CD4-positive, alpha-beta T cell treated with Interleukin-21 for 1 hour (primary cell): ENCODE data around the gene TBC1D10B.

Experiments
- DNase-seq: peaks from one replicate; pipeline ENCODE4 v3.0.0-alpha.2; 2020

The TBC1D10B gene, protein sequence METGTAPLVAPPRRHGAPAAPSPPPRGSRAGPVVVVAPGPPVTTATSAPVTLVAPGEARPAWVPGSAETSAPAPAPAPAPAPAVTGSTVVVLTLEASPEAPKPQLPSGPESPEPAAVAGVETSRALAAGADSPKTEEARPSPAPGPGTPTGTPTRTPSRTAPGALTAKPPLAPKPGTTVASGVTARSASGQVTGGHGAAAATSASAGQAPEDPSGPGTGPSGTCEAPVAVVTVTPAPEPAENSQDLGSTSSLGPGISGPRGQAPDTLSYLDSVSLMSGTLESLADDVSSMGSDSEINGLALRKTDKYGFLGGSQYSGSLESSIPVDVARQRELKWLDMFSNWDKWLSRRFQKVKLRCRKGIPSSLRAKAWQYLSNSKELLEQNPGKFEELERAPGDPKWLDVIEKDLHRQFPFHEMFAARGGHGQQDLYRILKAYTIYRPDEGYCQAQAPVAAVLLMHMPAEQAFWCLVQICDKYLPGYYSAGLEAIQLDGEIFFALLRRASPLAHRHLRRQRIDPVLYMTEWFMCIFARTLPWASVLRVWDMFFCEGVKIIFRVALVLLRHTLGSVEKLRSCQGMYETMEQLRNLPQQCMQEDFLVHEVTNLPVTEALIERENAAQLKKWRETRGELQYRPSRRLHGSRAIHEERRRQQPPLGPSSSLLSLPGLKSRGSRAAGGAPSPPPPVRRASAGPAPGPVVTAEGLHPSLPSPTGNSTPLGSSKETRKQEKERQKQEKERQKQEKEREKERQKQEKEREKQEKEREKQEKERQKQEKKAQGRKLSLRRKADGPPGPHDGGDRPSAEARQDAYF

DNA sequence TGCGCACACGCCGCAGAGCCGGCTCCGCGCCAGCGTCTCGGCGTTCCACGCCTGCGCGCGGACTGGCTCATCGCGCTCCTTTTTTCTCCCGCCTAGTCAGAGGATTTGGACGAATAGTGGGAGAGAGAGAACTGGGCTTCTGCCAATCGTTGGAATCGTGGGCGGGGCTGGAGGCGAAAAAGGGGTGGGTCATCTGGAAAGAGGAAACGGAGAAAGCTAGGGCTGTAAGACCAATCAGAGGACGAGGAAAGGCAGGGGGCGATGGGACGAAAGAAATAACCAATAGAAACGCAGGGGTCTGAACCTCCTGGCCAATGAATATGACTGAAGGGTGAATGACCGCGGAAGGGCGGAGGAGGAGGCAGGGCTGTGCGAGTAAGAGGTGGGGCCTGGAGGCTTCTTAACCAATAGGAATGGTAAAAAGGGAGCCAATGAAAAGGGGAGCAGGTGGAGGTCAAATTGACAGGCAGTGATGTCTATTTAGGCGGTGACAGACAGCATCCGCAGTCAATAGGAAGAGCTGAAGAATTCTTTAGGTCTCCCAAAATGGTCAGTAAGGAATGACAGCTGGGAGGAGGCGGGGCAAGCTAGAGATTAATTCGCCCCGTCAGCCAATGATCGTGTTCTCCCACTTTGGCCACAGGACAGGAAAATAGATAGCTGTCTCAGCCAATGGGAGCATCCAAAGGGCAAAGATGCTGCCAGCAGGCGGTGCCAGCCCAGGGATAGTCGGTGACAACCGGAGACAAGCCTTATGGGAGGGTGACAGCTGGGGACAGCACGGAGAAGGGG is at the start of gene TBC1D10B:
TSS of gene TBC1D10B (minus strand) at position 39 of the 792 bp plus-strand sequence. CDS start 311 bp downstream, outside the sequence.
- peak; percentile 100 for DNase-seq

DNA sequence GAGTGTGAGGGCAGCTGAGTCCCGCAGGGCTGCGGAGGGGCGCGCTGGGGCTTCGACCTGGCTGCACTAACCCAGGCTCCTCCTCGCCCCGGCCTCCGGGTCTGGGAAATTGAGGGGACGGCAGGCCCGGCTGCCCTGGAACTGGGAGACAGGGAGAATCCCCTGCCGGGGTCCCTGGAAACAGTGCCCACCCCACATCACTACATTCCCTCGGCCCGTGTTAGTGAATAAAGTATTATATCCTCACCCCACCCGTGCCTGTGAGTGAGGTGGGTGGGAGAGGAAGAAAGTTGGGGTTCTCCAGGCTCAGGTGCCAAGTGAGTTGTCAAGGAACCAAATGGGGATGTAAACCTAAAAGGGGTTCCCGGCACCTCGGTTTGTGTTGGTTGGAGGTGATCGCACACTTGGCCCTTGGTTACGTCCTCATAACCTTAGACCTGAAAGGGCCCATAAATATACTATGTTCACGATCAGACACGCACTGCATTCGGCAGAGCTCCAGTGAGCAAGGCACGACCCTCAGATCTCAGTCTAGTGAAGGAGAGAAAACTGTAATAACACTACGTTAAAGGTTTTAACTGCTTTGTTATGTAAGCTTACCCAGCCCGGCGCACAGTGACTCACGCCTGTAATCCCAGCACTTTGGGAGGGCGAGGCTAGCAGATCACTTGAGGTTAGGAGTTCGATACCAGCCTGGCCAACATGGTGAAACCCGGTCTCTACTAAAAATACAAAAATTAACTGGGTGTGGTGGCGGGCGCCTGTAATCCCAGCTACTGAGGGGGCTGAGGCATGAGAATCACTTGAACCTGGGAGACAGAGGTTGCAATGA is 48.3 kb upstream of the TBC1D10B start:
- no peak for DNase-seq

DNA sequence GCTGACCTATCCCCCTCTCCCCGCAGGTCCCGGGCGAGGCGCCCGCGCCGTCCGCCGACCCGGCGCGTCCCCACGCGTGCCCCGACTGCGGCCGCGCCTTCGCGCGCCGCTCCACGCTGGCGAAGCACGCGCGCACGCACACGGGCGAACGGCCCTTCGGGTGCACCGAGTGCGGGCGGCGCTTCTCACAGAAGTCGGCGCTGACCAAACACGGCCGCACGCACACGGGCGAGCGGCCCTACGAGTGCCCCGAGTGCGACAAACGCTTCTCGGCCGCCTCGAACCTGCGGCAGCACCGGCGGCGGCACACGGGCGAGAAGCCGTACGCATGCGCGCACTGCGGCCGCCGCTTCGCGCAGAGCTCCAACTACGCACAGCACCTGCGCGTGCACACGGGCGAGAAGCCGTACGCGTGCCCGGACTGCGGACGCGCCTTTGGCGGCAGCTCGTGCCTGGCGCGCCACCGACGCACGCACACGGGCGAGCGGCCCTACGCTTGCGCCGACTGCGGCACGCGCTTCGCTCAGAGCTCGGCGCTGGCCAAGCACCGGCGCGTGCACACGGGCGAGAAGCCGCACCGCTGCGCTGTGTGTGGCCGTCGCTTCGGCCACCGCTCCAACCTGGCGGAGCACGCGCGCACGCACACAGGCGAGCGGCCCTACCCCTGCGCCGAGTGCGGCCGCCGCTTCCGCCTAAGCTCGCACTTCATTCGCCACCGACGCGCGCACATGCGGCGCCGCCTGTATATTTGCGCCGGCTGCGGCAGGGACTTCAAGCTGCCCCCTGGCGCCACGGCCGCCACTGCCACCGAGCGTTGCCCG is 47.4 kb upstream of the TBC1D10B start:
- DNase-seq = peak; percentile 91

DNA sequence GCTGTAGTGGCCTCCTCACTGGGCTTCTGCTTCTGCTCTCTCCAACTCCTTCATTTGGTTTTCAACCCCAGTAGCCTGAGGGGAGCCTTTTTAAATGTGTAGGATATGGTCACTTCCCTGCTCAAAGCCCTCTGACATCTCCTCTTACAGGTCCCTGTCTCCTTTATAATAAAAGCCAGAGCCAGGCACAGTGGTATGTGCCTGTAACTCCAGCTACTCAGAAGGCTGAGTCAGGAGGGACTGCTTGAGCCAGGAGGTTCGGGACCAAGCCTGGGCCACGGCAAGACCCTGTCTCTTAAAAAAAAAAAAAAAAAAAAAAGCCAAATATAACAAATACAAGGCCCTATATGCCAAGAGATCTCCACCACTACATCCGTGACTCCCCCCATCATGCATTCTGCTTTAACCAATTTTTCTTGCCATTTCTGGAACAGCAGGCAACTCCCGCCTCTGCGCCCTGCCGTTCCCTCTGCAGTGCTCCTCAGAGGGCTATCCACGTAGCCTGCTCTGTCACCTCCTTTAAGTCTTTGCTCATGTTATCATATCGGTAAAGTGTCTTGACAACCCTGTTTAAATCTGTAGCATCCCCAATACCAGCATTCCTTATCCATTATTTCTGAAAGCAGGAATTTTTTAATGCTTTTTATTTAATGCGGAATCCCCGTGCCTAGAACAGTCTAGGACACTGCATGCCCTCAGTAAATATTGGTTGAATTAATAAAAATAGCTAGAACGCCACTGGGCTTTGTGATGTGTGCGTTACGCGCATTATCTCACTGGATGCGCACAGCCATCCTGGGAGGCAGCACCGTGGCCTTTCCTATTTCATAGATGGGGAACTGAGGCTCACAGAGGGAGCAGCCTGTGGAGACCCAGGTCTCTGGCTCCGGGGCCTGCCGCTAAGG is 46.6 kb upstream of the TBC1D10B start:
- no peak for DNase-seq

DNA sequence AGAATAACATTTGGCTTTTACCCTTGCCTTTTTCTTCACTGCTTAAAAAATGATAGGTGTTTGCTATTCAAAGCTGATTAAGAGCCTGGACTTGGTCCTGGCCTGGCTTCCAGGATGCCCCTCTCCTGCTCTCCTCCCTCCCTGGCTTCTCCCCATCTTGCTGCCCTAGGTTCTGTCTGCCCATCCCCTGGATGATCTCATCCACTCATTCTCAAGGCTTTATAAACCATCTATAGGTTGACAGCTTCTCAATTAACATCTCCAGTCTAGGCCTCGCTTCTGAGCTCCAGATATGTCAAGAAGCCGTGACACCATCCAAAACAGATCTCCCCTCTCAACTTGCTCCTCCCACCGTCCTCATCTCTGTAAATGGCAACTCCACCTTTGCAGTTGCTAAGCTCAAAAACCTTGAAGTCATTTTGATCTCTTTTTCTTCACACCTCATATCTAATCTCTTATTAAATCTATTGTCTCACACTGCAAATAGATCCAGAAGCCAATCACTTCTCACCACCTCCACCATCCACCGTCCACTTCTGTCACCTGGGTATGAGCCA is 45.8 kb upstream of the TBC1D10B start:
- DNase-seq = no peak

DNA sequence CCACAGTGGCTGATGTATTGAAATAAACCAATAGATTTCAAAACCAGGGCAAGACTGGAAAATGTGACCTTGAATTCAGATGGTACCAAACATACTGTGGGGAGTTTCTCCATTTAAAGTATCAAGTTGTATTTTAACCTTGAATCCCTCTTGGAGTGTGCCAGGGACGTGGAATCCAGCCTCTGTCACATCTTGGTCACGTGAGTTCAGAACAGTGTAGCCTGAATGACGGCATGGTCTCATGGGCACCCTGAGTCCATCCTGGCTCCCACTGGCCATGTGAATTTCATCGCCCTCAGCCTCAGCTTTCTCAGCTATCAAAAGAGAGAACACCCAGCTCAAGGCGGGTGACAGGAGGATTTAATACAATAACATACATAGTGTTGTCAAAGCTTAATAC is 43.9 kb upstream of the TBC1D10B start:
- no peak for DNase-seq

DNA sequence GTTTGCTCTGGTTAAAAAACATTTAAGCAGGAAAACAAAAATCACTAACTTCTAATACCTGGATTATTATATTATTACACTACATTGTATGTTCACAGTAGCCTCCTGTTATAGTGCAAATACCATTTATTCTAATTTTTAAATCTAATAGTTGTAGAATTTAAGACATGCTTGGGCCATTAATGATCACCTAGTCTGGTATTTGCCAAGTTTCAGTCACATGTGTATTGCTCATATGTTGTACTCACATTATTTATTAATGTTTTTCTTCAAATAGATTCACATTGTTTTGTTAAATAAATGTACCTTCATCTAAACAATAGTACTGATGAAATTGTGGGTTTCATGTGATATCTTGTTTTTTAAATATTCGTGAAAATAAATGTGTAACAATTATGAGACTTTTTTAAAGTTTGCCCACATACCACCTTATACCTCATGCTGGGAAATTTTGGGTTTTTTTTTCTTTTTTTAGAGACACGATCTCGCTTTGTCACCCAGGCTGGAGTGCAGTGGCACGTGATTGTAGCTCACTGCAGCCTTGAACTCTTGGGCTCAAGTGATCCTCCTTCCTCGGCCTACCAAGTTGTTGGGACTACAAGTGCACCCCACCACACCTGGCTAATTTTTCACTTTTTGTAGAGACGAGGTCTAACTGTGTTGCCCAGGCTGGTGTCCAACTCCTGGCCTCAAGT is 43.0 kb upstream of the TBC1D10B start:
- no peak for DNase-seq

DNA sequence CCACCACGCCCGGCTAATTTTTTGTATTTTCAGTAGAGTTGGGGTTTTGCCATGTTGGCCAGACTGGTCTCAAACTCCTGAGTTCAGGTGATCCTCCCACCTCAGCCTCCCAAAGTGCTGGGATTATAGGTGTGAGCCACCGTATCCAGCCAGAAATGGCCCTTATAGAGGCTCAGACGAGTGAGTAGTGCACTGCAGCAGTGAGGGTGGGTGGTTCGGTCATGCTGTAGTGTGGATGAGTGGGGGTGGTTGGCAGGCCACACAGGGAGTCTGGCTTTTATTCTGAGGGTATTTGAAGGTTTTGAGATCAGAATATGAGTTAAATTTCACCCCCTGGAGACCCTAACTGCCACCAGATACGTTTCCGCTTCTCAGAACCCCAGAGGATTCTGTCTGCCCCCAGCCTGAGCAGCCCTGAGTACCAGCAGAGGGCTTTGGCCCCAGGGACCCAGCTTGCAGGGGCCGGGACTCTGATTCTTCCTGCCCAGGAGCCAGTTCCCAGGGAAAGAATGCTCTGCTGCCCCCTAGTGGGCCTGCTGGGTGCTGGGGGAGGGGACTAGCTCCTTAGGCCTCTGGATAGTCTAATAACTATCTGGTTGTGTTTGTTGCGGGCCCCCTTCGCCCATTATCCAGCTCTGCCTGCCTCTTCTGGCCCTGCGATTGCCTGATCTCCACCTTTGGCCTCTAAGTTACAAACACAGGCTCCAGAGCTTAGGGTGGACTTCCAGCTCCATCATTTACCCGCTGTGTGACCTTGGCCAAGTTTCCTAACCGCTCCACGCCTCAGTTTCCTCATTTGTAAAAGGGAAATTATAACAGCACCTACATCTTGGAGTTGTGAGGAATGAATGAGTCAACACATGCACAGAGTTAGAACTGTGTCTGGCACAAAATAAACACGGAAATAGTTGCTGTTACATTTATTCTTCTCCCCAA is 39.1 kb upstream of the TBC1D10B start:
- peak; percentile 93 for DNase-seq

DNA sequence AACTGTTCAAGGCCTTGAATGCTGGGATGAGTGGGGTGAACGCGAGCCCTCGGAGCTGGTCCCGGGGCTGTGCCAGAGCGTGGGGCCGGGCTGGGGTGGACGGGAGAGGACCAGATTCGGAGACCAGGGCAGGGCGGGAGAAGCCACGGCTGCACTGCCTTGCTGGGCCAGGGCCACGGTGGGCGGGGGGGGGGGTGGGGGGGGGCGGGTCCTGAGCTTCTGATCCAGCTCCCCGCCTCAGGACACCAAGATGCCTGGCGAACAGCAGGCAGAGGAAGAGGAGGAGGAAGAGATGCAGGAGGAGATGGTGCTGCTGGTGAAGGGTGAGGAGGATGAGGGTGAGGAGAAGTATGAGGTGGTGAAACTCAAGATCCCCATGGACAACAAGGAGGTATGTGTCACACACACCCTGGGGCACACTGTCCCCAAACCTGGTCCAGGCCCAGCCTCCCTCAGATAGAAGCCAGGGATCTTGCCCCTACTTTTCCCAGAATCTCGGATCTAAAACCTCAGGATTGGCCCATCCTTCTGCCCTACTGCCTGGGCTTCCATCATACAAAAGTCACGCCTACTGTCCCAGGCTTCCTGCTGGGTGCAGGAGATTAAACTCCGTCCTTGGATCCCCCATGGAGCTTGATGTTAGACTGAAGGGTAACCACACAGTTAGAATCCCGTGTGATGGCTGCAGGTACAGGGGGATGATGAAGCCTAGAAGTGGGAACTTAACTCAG is 37.7 kb upstream of the TBC1D10B start:
- DNase-seq = no peak

DNA sequence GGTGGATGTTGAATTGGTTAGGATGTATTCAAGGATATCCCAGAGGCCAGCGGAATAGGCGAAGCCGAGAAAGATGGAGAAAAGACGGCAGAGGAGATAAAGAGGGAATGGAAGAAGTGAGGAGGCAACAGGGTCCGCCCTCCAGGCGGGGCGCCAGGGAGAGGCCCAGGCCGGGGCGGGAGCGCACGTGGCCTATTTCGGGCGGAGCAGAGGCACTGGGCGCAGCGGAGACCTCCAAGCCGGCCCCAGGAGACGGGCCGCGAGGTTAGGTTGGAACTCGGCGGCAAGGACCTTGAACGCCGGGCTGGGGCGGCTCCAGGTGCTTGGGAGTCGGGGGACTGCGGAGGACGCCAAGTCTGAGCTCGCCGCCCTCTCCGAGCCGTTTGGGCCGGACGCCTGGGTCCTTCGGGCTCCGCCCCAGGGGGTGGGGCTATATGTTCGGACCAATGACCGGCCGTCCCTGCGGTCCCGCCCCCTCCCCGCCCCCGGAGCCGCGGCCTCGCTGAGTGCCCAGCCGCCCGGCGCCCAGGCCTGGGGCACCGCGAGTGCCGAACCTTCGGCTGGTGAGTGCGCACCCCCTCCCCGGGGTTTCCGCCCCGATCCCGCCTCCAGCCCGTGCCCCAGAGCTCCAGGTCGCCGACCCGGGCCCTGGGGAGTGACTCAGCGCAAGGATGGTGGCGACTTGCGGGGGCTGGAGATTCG is 37.0 kb upstream of the TBC1D10B start, which contains the start of gene ZNF771:
TSS of gene ZNF771 (plus strand) at position 505 of the 702 bp plus-strand sequence. CDS start 448 bp downstream, outside the sequence.
- DNase-seq = peak; percentile 91

DNA sequence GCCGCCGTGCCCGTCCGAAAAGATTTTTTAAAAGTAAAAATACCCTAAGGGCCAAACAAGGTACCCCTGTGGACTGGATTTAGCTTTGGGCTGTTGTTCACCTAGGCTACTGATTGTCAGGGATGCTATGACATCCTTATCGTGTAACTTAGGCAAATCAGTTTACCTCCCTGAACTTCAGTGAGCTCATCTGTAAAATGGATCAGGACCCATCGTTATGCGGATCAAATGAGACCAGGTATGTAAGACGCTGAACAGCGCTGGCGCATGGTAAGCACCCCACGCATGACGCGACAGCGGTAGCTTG is 36.5 kb upstream of the TBC1D10B start:
- DNase-seq = no peak

DNA sequence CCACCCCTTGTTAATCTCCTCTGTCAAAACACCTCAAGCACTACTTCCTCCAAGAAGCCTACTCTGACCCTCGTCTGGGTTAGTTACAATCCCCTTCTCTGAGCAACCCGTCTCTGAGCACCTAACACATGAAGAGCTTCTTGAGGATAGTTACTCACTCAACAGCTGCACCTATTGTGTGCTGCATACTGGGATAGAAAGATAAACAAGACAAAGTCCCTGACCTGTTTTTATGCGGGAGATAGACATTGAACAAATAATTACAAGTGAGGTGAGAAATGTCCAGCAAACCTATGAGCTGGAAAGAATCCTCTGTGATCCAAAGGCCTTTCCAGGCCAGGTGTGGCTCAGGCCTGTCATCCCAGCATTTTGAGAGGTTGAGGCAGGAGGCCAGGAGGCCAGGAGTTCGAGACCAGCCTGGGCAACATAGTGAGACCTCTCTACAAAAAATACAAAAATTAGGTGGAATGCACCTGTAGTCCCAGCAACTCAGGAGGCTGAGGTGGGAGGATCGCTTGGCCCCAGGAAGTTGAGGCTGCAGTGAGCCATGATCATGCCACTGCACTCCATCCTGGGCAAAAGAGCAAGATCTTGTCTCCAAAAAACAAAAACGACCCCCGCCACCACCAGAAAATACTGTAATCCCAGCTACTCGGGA is 31.6 kb upstream of the TBC1D10B start:
- no peak for DNase-seq

DNA sequence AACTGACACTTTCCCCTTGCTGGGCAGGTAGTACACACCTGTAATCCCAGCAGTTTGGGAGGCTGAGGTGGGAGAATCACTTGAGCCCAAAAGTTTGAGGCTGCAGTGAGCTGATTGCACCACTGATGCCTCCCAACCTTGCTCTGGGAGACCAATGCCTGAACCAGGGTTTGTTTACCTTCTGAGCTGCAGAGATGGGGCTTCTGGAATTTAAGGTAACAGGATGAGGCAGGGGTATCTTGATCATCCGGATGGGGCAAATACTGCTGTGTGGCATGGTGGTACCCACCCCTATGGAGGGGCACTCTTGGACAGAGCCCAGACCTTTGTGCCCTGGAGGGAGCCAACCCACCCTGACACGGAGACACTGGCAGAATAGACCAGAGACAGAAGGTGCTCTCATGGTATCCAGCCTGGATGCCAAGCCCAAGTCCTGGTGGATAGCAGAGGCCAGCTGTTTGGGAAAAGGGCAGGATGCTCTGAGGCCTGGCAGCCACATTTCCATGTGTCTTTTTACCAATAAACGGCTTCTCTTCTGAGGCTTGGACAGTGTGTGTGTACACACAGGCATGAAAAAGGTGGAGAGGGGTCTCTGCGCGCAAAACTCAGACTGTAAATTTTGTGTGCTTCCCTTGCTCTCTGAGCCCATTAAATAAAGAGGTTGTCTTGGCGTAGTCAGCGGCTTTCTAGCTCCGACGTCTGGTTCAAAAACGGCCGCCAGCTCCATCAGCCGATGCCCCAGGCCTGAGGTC is 29.3 kb upstream of the TBC1D10B start:
- no peak for DNase-seq

DNA sequence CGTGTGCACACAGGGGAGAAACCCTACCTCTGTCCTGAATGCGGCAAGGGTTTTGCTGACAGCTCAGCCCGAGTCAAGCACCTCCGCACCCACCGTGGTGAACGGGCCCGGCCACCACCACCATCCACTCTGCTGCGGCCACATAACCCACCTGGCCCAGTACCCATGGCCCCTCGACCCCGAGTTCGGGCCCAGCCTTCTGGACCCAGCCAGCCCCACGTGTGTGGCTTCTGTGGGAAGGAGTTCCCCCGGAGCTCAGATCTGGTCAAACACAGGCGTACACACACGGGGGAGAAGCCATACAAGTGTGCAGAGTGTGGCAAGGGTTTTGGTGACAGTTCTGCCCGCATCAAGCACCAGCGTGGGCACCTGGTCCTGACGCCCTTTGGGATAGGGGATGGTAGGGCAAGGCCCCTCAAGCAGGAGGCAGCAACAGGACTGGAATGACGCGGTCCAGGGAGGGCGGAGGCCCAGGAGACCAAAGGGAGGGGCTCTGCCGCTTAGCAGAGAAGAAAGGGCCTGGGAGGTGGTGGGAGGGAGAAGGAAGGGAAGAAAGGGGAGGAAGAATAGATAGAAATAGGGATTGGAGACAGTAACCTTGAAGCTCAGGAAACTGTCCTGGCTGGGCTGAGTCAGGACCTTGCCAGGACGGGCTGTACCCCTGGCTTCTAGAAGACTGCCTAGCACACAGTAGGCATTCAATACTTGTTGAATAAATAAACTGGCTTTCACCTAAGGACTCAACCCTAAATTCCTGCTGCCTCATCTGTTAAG is 28.6 kb upstream of the TBC1D10B start:
- DNase-seq = no peak
